Measurements from ENCODE around the gene NID2.

NID2 gene

GRCh38 chr14:51977075-51977474 lies 91.8 kb downstream of the NID2 start:
- Histone ChIP-seq H3K27me3 (no peaks in the 10 kb centered on the region), H3K36me3 (no peaks in the 10 kb centered on the region), H3K4me3 (ENCODE audit: low read depth in 1 of 2, low read length in 1 of 2) (no peak overlapping the region), H3K4me1 (ENCODE audit: control insufficient read depth in 1 of 2, insufficient read depth in 1 of 2, low read depth in 1 of 2, low read length in 1 of 2) (peaks cover 6 to 9% of the 10 kb centered on the region in 2 experiments), H3K27ac (no peak overlapping the region), H3K9me3 (no peaks in the 10 kb centered on the region)
- no peak for TF ChIP-seq CTCF (IDR thresholded peaks at IDR 0.05)

GRCh38 chr14:51972566-51972965 lies 96.3 kb downstream of the NID2 start:
- H3K4me3 ChIP-seq (ENCODE audit: low read depth in 1 of 2, low read length in 1 of 2): no peak overlapping the region
- H3K27ac ChIP-seq: no peak overlapping the region
- H3K4me1 ChIP-seq (ENCODE audit: control insufficient read depth in 1 of 2, insufficient read depth in 1 of 2, low read depth in 1 of 2, low read length in 1 of 2): no peaks in the 10 kb centered on the region
- no peaks in the 10 kb centered on the region for H3K9me3 ChIP-seq
- no peaks in the 10 kb centered on the region for H3K27me3 ChIP-seq
- TF ChIP-seq CTCF (IDR thresholded peaks at IDR 0.05): no peak
- peaks cover 34% of the 10 kb centered on the region for H3K36me3 ChIP-seq

- Histone ChIP-seq H3K9me3 (no peaks in the 10 kb centered on the region), H3K4me1 (ENCODE audit: control insufficient read depth in 1 of 2, insufficient read depth in 1 of 2, low read depth in 1 of 2, low read length in 1 of 2) (no peaks in the 10 kb centered on the region), H3K36me3 (peaks cover 57% of the 10 kb centered on the region), H3K27ac (peak overlapping the region; percentile 16), H3K4me3 (ENCODE audit: low read depth in 1 of 2, low read length in 1 of 2) (no peak overlapping the region), H3K27me3 (no peaks in the 10 kb centered on the region)
- no peak for TF ChIP-seq CTCF (IDR thresholded peaks at IDR 0.05)
Measured at GRCh38 chr14:51969852-51970540, 98.9 kb downstream of the NID2 start.

- Histone ChIP-seq H3K27ac (no peak overlapping the region), H3K36me3 (peaks cover 70% of the 10 kb centered on the region), H3K4me3 (ENCODE audit: low read depth in 1 of 2, low read length in 1 of 2) (no peak overlapping the region), H3K9me3 (no peaks in the 10 kb centered on the region), H3K27me3 (no peaks in the 10 kb centered on the region), H3K4me1 (ENCODE audit: control insufficient read depth in 1 of 2, insufficient read depth in 1 of 2, low read depth in 1 of 2, low read length in 1 of 2) (no peaks in the 10 kb centered on the region)
- no peak for TF ChIP-seq CTCF (IDR thresholded peaks at IDR 0.05)
Measured at GRCh38 chr14:51967521-51967920, 101.3 kb downstream of the NID2 start.

GRCh38 chr14:51963286-51963685 lies 105.6 kb downstream of the NID2 start:
- no peak for TF ChIP-seq CTCF (IDR thresholded peaks at IDR 0.05)
- no peaks in the 10 kb centered on the region for H3K4me1 ChIP-seq (ENCODE audit: control insufficient read depth in 1 of 2, insufficient read depth in 1 of 2, low read depth in 1 of 2, low read length in 1 of 2)
- no peak overlapping the region for H3K4me3 ChIP-seq (ENCODE audit: low read depth in 1 of 2, low read length in 1 of 2)
- no peaks in the 10 kb centered on the region for H3K27me3 ChIP-seq
- no peaks in the 10 kb centered on the region for H3K9me3 ChIP-seq
- peaks cover 57% of the 10 kb centered on the region for H3K36me3 ChIP-seq
- peak overlapping the region; percentile 4 for H3K27ac ChIP-seq
